GM12892 (cell line): Measurements from ENCODE around the gene HES1.

Source experiments
- POLR2A ChIP-seq: IDR thresholded peaks from 2 replicates; pipeline ENCODE4 v1.6.1; 2011; ENCODE audit warnings: low read depth, low read length, control low read depth
- POLR2AphosphoS5 ChIP-seq: IDR thresholded peaks from 2 replicates; pipeline ENCODE4 v1.6.1; 2011; ENCODE audit warnings: low read depth, low read length, control low read depth

- TF ChIP-seq POLR2AphosphoS5 (no peak), POLR2A (no peak)
Measured at GRCh38 chr3:194103505-194103904, 32.4 kb upstream of the HES1 start.
